ENCODE results near the gene MTF1.

The MTF1 gene

DNA sequence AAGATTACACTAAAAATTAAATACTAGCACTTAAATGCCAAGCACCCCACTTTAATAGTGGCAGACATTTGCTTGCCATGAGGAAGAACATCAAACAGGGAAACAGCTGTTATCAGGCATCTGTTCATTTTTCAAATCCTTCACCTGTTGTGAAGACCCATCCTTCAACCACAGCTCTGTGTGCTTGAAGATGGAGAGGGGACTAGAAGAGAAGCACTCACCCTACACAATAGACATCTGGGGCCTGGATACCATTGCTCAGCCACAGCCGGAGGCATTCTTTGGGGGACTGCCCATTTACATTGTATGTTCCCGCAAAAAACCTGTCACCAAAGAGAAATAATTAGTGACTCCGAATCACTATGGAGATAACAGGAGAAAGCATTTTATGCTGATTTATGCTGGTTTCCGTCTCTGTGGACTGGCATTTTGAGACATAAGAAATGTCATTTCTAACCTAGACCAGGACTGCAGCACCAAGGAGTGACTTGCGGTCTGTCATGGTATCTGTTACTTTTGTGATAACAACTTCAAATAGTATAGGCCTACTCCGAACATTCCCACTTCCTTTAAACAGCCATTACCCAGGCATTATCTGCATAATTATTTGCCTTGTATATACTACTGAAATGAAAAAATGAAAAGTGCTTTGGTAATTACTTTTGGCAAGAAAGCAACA lies 28.8 kb upstream of the MTF1 start:
- Mint-ChIP-seq H3K4me3 (no peak overlapping the region), H3K4me1 (no peaks in the 10 kb centered on the region), H3K27me3 (no peaks in the 10 kb centered on the region), H3K9me3 (no peaks in the 10 kb centered on the region), H3K36me3 (peaks cover 38% of the 10 kb centered on the region), H3K27ac (no peak overlapping the region)
- DNase-seq (ENCODE audit: low spot score in 2 of 2) (no peak), ATAC-seq (ENCODE audit: low read depth) (no peak)

DNA sequence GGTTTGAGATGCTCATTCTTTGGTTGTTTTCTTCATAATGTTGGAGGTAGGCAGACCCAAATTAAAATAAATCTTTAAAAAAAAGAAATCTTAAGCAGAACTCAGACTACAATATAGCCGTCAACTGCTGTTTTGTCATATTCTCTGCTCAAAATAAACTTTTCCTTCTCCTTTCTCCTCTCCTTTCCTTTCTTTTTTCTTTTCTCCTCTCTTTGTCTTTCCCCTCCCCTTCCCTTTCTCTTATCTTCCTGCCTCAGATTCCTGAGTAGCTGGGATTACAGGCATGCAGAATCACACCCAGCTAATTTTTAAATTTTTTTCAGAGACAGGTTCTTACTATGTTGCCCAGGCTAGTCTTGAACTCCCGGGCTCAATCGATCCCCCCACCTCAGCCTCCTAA lies 24.8 kb upstream of the MTF1 start:
- H3K27me3 Mint-ChIP-seq, result no peaks in the 10 kb centered on the region
- no peaks in the 10 kb centered on the region for H3K4me1 Mint-ChIP-seq
- H3K9me3 Mint-ChIP-seq, result no peaks in the 10 kb centered on the region
- H3K4me3 Mint-ChIP-seq, result no peak overlapping the region
- peaks cover 45% of the 10 kb centered on the region for H3K36me3 Mint-ChIP-seq
- H3K27ac Mint-ChIP-seq, result no peak overlapping the region
- no peak for DNase-seq (ENCODE audit: low spot score in 2 of 2)
- no peak for ATAC-seq (ENCODE audit: low read depth)

DNA sequence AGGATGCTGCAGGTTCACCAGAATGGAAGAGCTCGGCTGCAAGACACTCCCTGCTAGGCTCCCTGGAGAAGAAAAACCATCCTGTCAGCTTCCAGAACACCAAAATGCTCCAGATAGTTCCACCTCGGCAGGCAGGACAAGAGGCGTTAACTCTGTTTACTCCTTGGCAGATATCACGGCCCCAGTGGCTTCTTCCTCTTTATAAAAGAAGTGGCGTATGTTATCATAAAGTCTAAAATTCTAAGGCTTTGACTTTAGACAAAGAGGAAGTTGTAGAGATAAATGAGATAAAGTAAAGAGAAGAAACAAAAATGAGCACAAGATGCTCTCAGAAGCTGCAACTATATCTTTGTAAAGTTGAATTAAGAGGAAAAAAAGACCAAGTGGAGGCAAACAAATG lies 24.3 kb upstream of the MTF1 start:
- Mint-ChIP-seq H3K4me3 (no peak overlapping the region), H3K27ac (no peak overlapping the region)
- DNase-seq (ENCODE audit: low spot score in 2 of 2), result no peak

DNA sequence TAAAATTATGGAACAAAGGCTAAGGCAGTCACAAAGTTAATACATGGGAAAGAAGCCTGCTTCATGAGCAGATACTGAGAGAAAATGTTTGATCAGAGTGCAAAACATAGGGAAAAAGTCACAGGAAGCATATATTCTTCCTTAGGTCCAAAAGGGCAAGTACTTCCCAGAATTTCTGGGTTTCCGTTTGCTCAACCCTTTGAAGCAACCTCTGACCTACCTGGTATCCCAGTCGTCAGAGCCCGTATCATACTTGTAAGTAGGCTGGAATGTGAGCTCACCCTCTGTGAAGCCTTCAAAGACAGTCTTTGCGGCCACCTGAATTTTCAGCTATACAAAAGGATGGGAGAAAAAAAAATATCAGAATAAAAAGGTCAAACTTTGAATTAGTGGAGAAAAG lies 20.5 kb upstream of the MTF1 start:
- Mint-ChIP-seq H3K27ac (no peak overlapping the region), H3K27me3 (no peaks in the 10 kb centered on the region), H3K4me1 (no peaks in the 10 kb centered on the region), H3K9me3 (no peaks in the 10 kb centered on the region), H3K4me3 (no peak overlapping the region), H3K36me3 (peaks cover 32% of the 10 kb centered on the region)
- ATAC-seq (ENCODE audit: low read depth) (no peak), DNase-seq (ENCODE audit: low spot score in 2 of 2) (no peak)

More for the DNA sequence above, 24.3 kb upstream of the MTF1 start:
- H3K27me3 Mint-ChIP-seq, result no peaks in the 10 kb centered on the region
- H3K9me3 Mint-ChIP-seq, result no peaks in the 10 kb centered on the region
- ATAC-seq (ENCODE audit: low read depth), result no peak
- H3K36me3 Mint-ChIP-seq, result peaks cover 44% of the 10 kb centered on the region
- H3K4me1 Mint-ChIP-seq, result no peaks in the 10 kb centered on the region

DNA sequence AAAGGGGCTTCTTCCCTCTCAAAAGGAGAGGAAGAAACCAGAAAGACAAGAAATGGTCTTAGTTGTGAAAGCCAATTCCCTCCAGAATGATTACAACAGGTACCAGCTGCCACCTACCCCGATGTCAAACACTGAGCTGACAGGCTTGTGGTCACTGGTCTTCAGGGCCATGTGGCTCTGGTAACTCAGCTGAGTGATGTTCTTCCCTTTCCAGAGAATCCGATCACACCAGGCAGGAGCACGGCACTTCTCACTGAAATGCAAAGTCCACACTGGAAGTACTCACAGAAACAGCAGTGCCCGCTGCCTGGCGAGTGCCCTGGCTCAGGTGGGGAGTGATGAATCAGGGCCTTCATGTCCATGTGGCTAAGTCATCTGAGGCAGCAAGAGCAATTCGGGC lies 18.7 kb upstream of the MTF1 start:
- no peaks in the 10 kb centered on the region for H3K4me1 Mint-ChIP-seq
- no peak overlapping the region for H3K27ac Mint-ChIP-seq
- DNase-seq (ENCODE audit: low spot score in 2 of 2) (no peak), ATAC-seq (ENCODE audit: low read depth) (no peak)
- H3K27me3 Mint-ChIP-seq, result no peaks in the 10 kb centered on the region
- H3K36me3 Mint-ChIP-seq, result peaks cover 35% of the 10 kb centered on the region
- no peaks in the 10 kb centered on the region for H3K9me3 Mint-ChIP-seq
- no peak overlapping the region for H3K4me3 Mint-ChIP-seq

DNA sequence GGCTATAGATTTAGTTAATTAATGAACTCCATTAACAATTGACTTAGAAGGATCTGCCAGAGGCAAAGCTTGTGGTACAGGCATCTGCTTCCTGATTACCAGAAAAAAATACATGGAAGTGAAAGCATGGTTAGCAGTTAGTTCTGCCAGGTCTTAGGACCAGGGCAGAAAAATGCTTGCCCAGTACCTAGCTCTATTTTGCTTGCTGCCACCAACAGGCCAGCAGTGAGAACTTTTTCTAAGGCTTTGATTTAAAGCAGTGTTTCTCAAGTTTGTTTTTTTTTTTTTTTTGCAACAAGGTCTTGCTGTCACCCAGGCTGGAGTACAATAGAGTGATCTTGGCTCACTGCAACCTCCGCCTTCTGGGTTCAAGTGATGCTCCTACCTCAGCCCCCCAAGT lies 16.4 kb upstream of the MTF1 start:
- Mint-ChIP-seq H3K27me3 (no peaks in the 10 kb centered on the region), H3K27ac (no peak overlapping the region), H3K36me3 (peaks cover 26% of the 10 kb centered on the region), H3K9me3 (no peaks in the 10 kb centered on the region), H3K4me3 (no peak overlapping the region), H3K4me1 (no peaks in the 10 kb centered on the region)
- no peak for DNase-seq (ENCODE audit: low spot score in 2 of 2)
- no peak for ATAC-seq (ENCODE audit: low read depth)

DNA sequence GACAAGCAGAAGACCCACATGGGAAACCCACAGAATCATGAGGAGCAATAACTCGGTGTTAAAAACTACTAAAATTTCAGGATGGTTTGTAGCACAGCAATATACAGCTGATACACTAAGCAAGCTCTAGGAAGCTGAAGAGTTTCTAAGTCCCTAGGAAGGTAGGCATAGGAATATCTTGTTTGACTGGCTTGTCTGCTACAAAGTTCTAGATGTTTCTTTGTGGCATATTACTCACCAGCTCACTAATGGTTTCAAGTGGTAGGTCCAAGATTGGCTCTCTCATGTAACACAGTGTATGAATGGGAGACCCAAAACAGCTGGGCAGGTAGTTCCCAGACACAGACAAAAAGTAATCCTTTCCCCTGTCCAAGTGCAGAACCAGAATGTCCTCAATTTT lies 13.3 kb upstream of the MTF1 start:
- H3K27me3 Mint-ChIP-seq, result no peaks in the 10 kb centered on the region
- no peak overlapping the region for H3K27ac Mint-ChIP-seq
- no peak overlapping the region for H3K4me3 Mint-ChIP-seq
- no peaks in the 10 kb centered on the region for H3K9me3 Mint-ChIP-seq
- peaks cover 29% of the 10 kb centered on the region for H3K36me3 Mint-ChIP-seq
- H3K4me1 Mint-ChIP-seq, result no peaks in the 10 kb centered on the region
- DNase-seq (ENCODE audit: low spot score in 2 of 2), result no peak
- no peak for ATAC-seq (ENCODE audit: low read depth)

DNA sequence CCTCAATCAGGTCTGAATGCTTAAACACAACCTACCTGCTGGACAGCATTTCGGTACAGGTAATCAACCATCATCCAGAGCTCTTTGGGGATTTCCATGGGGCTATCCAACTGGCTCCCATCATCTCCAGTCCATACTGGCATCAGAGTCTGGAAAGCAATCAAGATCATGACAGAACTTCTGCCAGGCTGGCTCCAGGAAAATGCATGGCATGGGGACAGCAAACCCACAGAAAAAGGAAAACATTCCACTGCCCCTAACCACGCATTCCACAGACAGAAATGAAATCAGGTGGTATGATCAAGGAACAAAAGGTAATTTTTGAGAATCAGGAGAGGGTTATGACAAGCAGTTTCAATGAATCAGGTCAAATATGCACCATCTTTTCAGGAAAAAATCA lies 9.1 kb upstream of the MTF1 start:
- no peak for ATAC-seq (ENCODE audit: low read depth)
- no peaks in the 10 kb centered on the region for H3K9me3 Mint-ChIP-seq
- no peaks in the 10 kb centered on the region for H3K4me1 Mint-ChIP-seq
- H3K27me3 Mint-ChIP-seq, result no peaks in the 10 kb centered on the region
- no peak overlapping the region for H3K27ac Mint-ChIP-seq
- no peak for DNase-seq (ENCODE audit: low spot score in 2 of 2)
- H3K4me3 Mint-ChIP-seq, result no peak overlapping the region
- peaks cover 34% of the 10 kb centered on the region for H3K36me3 Mint-ChIP-seq

DNA sequence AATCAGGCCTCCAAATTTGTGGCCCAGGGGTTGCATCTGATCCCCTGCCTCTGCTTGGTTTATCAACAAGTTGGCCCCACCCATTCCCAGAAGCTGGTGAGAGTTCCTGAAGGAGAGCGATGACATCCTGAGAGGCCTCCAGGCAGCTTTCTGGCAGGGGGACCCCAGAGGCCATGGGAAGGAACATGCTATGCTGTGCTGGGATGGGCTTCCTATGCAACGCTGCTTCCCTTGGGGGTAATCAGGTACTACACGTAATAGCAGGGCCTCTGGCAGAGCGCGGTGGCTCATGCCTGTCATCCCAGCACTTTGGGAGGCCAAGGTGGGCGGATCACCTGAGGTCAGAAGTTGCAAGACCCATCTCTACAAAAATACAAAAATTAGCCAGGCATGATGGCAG lies 8.4 kb upstream of the MTF1 start:
- Mint-ChIP-seq H3K27me3 (no peaks in the 10 kb centered on the region), H3K4me1 (no peaks in the 10 kb centered on the region), H3K36me3 (peaks cover 27% of the 10 kb centered on the region), H3K9me3 (no peaks in the 10 kb centered on the region), H3K27ac (no peak overlapping the region), H3K4me3 (no peak overlapping the region)
- DNase-seq (ENCODE audit: low spot score in 2 of 2), result no peak
- no peak for ATAC-seq (ENCODE audit: low read depth)

DNA sequence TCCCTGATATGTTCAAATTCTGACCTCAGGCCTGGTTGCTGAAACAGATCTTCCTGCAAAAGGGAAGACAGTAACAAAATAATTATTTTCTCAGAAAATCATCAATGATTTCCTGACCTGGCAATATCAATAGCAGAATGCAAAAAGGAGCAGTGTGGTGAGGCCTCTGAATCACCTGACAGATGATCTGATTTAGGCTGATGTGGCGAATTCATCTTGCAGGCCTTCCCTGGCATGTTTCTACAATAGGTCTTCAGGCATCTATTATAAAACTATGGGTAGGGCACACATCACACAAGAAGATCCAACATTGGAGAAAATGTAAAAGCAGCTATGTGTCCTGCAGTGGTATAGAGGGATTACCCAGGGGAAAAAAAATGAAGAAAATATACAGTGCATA lies 7.1 kb upstream of the MTF1 start:
- H3K27me3 Mint-ChIP-seq, result no peaks in the 10 kb centered on the region
- ATAC-seq (ENCODE audit: low read depth) (no peak), DNase-seq (ENCODE audit: low spot score in 2 of 2) (no peak)
- no peaks in the 10 kb centered on the region for H3K9me3 Mint-ChIP-seq
- peak overlapping the region; percentile 31 for H3K27ac Mint-ChIP-seq
- H3K36me3 Mint-ChIP-seq, result peaks cover 28% of the 10 kb centered on the region
- no peaks in the 10 kb centered on the region for H3K4me1 Mint-ChIP-seq
- no peak overlapping the region for H3K4me3 Mint-ChIP-seq

DNA sequence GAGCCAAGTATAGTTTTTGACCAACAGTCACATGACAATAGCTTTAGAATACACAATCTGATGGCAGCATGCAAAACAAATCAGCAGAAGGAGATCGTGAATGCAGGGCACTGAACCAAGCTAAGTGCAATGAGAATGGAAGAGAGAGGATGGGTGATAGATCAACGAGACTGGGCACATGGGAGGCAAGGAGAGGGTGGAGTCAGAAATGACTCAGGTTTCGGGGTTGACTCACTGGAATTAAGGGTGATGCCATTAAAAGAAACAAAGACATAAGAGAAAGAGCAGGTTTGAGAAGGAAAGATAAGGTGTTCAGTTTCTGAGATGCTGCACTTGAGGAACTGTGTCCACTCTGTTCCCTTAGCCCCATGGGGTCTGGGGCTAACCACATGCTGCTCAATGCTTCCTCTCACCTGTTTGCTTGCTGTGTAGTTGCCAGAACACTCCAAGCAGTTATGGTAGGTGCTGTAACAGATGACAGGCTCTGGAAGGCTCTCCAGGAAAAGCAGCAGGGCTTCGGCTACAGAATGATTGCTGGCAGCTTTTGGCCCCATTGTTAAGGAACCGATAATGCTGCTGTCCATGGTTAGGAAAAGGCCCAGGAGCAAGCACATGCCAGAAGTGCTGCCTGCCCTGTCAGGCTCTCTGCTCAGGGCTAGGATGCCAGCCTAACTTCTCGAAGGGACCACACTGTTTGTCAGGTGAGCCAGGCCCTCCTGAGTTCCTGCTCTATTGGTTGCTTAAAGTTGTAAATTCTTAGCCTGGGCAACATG lies 6.1 kb upstream of the MTF1 start:
- no peaks in the 10 kb centered on the region for H3K9me3 Mint-ChIP-seq
- H3K27ac Mint-ChIP-seq, result no peak overlapping the region
- DNase-seq (ENCODE audit: low spot score in 2 of 2) (no peak), ATAC-seq (ENCODE audit: low read depth) (no peak)
- H3K27me3 Mint-ChIP-seq, result no peaks in the 10 kb centered on the region
- H3K36me3 Mint-ChIP-seq, result peaks cover 28% of the 10 kb centered on the region
- H3K4me1 Mint-ChIP-seq, result no peaks in the 10 kb centered on the region
- no peak overlapping the region for H3K4me3 Mint-ChIP-seq

DNA sequence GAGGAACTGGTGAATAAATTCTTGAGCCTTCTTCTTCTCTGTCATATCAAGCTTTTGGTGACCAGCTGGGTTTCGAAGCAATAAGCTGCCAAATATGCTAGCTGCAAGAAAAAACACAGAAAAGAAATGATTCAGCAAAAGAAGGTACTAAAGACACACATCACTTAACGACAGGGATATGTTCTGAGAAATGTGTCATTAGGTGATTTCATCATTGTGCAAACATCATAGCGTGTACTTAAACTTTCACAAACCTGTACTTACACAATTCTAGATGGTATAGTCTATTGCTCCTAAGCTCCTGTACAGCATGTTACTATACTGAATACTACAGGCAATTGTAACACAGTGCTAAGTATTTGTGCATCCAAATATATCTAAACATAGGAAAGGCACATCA lies 2.9 kb upstream of the MTF1 start:
- ATAC-seq (ENCODE audit: low read depth) (no peak), DNase-seq (ENCODE audit: low spot score in 2 of 2) (no peak)
- no peak overlapping the region for H3K27ac Mint-ChIP-seq
- H3K9me3 Mint-ChIP-seq, result no peaks in the 10 kb centered on the region
- no peak overlapping the region for H3K4me3 Mint-ChIP-seq
- H3K27me3 Mint-ChIP-seq, result no peaks in the 10 kb centered on the region
- peaks cover 7% of the 10 kb centered on the region for H3K4me1 Mint-ChIP-seq
- H3K36me3 Mint-ChIP-seq, result peaks cover 21% of the 10 kb centered on the region

DNA sequence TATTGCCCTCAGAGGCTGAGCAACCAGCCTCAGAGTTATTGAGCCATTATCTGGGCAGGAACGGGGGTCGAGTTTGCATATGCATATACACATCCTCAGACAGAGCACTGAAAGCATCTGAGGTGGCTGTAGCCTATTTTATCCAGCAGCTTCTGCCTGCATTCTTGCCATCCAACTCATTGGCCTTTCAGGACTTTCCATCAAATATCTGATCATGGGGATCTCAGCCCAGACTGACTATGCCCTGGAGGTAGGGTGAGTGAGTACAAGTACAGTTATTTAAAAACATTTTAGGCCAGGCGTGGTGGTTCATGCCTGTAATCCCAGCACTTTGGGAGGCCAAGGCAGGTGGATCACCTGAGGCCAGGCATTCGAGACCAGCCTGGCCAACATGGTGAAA lies 1.8 kb upstream of the MTF1 start:
- DNase-seq (ENCODE audit: low spot score in 2 of 2) (no peak), ATAC-seq (ENCODE audit: low read depth) (no peak)
- Mint-ChIP-seq H3K9me3 (no peaks in the 10 kb centered on the region), H3K27me3 (no peaks in the 10 kb centered on the region), H3K4me3 (no peak overlapping the region), H3K27ac (no peak overlapping the region), H3K4me1 (peaks cover 11% of the 10 kb centered on the region), H3K36me3 (peaks cover 15% of the 10 kb centered on the region)

DNA sequence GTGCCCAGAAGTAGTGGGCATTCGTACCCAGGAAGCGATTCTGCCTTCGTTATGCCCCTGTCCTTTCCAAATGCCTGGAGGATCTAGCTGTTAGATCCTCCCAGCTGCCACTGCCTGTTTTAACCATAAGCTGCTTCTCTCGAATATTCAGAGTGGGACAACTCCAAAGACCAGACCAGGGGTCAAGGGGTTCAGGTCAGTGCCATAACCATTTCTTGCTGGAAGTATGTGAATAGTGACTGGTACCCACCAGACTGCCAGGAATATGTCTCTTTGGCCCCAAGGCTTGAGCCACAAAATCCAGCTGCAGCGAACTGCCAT lies 914 bp upstream of the MTF1 start:
- H3K9me3 Mint-ChIP-seq, result no peaks in the 10 kb centered on the region
- H3K4me3 Mint-ChIP-seq, result peak overlapping the region; percentile 94
- H3K27ac Mint-ChIP-seq, result peak overlapping the region; percentile 89
- H3K4me1 Mint-ChIP-seq, result peaks cover 11% of the 10 kb centered on the region
- no peaks in the 10 kb centered on the region for H3K27me3 Mint-ChIP-seq
- H3K36me3 Mint-ChIP-seq, result peaks cover 14% of the 10 kb centered on the region
- DNase-seq (ENCODE audit: low spot score in 2 of 2), result no peak
- no peak for ATAC-seq (ENCODE audit: low read depth)

DNA sequence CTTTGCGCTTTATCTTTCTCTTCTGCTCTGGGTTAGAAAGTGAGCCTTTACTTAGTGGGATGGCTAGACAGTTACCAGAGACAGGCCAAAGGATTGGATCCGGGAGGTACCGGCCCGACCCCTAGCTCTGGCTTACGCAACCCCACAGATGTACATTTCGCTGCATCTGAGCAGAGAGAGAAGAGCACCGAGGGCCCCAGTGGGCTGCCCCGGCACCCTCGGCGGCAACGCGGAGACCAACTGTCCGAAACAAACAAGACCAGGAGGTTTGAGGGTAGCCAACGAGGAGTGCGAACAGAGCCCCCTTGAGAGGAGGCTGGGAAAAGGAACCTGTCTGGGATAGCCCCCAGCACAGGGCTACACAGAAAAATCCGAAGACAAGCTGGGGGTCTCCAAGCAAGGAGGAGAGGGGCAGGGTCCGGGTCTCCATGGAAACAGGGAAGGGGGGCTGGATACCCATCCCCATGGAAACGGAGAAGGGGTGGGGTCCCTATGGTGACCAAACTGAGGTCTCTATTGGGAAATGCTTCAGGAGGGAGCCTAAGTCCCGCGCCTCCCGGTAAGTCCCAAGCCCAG lies 373 bp downstream of the MTF1 start:
- DNase-seq (ENCODE audit: low spot score in 2 of 2), result no peak
- peak overlapping the region; percentile 94 for H3K4me3 Mint-ChIP-seq
- no peaks in the 10 kb centered on the region for H3K27me3 Mint-ChIP-seq
- H3K9me3 Mint-ChIP-seq, result no peaks in the 10 kb centered on the region
- peaks cover 9% of the 10 kb centered on the region for H3K36me3 Mint-ChIP-seq
- peaks cover 19% of the 10 kb centered on the region for H3K4me1 Mint-ChIP-seq
- no peak for ATAC-seq (ENCODE audit: low read depth)
- H3K27ac Mint-ChIP-seq, result peak overlapping the region; percentile 89

Data from memory B cell (primary cell).